Stimulated activated CD8-positive, alpha-beta memory T cell treated with anti-CD3 and anti-CD28 coated beads, Interleukin-12 subunit alpha, Interleukin-12 subunit beta, amount 100 ng/mL, for 24 hours (primary cell): Measurements from ENCODE around the gene RNPEP.
"Not testable (repeated sequence)": the region's sequence is repeated elsewhere in the genome, so short reads cannot be mapped to it uniquely, and the experiment has no call there.

Experiments used
- DNase-seq: peaks from one replicate; pipeline ENCODE4 v3.0.0-alpha.2; 2020; ENCODE audit errors: extremely low read depth

The RNPEP gene, protein sequence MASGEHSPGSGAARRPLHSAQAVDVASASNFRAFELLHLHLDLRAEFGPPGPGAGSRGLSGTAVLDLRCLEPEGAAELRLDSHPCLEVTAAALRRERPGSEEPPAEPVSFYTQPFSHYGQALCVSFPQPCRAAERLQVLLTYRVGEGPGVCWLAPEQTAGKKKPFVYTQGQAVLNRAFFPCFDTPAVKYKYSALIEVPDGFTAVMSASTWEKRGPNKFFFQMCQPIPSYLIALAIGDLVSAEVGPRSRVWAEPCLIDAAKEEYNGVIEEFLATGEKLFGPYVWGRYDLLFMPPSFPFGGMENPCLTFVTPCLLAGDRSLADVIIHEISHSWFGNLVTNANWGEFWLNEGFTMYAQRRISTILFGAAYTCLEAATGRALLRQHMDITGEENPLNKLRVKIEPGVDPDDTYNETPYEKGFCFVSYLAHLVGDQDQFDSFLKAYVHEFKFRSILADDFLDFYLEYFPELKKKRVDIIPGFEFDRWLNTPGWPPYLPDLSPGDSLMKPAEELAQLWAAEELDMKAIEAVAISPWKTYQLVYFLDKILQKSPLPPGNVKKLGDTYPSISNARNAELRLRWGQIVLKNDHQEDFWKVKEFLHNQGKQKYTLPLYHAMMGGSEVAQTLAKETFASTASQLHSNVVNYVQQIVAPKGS

DNA sequence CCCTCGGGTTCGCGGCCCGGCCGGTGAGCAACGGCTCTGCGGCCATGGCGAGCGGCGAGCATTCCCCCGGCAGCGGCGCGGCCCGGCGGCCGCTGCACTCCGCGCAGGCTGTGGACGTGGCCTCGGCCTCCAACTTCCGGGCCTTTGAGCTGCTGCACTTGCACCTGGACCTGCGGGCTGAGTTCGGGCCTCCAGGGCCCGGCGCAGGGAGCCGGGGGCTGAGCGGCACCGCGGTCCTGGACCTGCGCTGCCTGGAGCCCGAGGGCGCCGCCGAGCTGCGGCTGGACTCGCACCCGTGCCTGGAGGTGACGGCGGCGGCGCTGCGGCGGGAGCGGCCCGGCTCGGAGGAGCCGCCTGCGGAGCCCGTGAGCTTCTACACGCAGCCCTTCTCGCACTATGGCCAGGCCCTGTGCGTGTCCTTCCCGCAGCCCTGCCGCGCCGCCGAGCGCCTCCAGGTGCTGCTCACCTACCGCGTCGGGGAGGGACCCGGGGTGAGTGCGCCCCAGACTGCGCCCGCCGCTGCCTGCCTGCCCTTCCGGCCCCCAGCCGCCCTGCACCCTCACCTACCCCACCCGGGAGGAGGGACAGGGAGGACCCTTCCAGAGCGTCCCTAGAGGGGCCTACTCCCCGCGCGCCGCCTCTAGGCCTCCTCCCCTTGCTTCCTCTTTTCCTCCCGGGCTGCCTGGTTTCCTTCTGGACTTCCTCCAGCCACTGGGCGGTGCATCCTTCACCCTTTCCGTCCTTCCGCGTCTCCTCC is at the start of gene RNPEP:
RNPEP (plus strand) TSS at position 26 of the 757 bp plus-strand sequence; CDS start at position 45, 19 bp downstream.
- DNase-seq: no peak

DNA sequence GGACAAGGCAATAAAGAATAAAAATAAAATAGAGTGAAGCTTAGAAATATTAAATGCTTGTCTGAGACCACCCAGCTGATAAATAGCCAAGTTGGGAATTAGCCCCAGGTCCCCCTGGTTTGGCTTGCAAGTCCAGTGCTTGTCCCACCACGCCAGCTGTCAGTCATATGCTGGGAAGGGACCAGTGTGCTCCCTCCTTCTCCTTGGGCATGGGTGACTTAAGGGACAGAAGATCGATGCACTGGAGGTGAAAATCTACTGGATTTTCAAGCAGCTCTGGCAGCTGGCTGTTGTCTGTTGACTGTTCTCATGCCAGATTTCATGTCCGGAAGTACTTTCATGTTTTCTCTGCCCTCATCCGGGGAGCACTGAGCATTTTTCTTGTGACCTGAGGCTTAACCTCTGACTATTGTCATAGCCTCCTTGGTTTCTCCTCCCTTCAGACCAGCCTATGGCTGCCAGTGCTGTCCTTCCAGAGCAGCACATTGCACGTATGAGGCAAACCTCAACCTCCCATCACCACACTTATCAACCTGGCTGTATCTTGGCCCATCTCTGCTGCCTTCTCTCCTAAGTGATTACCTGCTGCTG is 48.5 kb upstream of the RNPEP start:
- DNase-seq: no peak

DNA sequence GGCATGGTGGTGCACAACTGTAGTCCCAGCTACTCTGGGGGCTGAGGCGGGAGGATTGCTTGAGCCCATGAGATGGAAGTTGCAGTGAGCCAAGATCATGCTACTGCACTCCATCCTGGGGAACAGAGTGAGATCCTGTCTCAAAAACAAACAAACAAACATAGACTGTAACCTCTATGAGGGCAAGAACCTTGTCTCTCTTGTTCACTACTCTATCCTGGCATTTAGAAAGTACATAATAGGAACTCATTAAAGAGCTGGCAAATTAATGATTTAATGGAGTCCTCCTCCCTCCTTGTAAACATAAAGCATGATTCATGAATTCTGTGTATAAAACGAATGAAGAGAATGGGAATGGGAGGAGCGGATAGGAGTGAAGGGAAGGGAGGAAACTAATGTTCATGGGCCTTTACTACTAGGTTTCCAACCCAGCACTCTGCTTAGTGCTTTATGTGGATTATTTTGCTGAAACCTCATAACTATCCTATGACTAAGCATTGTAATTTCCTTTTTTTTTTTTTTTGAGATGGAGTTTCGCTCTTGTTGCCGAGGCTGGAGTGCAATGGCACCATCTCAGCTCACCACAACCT is 44.7 kb upstream of the RNPEP start:
- no peak for DNase-seq

DNA sequence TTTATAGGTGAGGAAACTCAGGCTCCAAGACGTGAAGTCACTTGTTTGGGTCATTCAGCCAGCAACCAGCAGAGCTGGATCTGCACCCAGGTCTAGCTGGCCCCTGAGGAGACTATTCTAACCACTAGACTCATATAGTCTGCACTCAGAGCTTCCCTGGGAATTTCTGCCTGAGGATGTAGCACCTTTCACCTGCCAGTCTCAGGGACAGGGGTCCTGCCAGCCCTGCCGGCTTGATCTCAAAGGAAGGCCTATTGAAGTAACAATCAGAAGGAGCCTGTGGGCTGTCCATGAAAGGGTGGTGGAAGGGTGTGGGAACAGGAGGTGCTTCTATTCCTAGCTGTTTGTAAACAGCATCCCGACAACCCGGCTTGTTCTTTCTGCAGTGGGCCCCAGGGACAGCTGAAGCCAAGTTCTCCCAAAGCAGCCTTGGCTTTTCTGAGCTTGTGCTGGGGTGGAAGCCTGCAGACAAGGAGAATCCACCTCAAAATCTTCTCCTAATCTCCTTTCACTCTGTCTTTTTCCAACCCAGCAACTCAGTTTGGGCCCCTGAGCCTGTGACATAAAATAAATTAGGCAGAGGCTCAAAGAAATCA is 43.9 kb upstream of the RNPEP start:
- DNase-seq: no peak

DNA sequence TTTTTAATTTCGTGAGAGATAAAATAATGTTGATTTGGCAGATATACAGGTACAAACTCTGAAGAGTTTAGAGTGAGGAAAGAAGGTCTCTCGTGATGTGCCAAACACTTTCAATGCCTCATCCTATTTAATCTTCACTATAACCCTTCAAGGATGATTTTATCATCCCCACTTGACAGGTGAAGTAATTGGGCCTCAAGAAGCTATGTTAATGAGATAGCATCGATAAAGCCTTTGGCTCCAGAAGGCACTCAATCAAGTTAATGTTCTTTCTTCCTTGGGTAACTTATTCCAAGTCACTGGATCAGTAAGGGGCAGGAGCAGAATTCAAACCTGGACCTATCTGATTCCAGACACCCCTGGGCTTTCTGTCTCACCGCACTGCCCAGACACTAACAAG is 43.3 kb upstream of the RNPEP start:
- DNase-seq: no peak

DNA sequence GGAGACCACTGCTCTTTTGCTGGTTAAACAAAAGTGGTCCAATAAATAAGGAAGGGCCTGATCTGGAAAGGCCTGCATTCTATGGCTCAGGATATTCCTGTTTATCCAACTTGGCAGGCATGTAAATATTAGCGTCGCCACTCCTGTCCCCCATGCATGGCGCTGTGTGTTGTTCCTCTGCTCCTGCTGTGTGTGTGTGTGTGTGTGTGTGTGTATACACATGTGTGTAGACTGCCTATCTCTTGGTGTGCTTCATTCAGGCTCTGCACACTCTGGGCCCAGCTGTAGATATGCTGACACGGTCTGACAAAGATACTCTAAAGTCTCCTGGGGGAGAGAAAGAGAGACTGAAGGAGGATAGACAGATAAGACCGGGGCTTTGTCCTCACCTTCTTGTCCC is 42.9 kb upstream of the RNPEP start:
- DNase-seq: no peak

DNA sequence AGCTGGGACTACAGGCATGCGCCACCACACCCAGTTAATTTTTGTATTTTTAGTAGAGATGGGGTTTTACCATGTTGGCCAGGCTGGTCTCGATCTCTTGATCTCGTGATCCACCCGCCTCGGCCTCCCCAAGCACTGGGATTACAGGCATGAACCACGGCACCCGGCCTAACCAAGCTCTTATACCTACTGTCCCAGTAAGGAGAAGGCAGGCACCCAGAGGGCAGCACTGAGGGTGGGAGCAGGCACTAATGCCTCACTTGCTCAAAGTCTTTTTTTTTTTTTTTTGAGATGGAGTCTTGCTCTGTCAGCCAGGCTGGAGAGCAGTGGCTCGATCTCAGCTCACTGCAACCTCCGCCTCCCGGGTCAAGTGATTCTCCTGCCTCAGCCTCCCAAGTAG is 42.1 kb upstream of the RNPEP start:
- not testable (repeated sequence) for DNase-seq

DNA sequence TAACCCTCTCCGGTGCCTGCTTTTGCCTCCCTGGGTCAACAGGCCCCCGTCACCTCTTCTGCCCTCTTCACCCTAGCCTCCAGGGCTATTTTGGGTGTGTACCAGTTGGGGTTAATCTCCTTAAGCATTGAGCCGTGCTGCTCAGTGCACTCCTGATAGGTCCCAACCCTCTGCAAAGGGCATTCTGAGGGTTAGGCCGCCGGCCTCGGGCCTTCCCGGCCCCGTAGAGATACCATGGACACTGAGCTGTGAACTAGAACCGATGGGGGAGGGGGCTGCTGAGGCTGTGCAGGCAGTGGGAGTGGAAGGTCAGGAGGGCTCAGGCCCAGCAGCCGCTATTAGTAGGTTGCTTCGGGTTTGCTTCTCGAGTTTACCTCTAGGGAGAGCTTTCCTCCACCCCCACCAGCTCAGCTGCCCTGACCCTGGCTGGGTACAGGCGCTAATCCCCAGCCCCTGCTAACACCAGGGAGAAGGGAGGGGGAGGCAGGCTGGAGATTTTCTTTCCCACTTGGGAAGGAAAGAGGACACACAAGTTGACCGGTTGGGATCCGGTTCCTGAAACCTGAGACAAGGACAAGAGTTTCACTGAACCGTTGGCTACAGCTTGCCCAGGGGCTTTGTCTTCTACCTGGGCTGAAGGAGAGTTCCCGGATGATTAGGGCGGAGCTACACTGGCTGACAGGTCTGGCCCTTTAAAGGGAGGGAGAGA is 40.9 kb upstream of the RNPEP start:
- no peak for DNase-seq

DNA sequence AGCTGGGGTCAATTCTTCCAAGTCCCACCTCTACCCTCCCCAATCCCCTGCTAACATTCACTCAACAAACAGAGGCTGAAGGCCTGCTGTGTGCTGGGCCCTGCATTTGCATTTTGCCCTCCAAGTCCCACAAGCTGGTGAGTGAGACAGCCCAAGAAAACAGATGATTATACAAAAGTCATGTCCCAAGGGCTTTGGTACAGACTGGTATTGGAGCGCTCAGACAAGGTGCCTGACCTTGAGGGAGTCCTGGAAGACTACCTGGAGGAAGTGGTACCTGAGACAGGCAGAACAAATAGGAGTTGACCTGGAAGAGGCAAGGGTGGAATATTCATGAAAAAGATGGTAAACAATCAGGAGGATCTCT is 40.3 kb upstream of the RNPEP start:
- DNase-seq: no peak

DNA sequence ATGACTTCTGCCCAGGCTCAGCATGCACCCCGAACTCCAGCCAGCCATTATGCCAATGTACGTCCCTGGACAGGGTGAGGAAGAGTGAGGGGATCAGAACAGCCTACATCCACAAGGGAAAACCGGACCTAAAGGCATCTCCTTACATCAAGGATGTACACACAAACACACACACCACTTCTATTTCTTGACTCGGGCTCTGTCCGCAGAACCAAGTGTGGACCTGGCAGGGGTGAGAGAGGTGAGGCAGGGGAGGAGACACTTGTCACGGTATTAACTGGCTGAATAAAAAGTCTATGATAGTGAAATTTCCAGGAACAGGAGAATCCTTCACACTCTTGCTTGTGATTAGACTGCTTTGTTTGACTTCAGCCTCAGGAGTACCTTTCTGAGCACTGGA is 38.4 kb upstream of the RNPEP start:
- DNase-seq: no peak

DNA sequence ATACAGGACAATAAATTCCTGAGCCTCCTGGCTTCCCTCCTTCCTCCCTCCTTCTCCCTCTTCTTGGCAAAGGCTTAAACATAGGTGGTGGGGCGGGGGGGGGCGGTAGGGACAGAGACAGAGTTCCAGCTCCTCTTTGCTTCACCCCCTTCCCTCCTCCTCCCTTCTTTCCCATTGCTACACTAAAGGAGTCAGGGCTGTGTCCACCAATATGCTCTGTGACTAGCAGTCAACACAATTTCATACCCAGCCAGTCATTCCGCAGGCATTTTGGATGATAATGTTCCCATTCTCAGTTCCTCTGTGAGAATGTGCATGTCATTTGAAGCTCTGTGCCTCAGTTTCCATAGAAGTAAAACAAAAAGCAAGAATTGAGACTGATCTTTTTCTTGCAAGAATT is 37.8 kb upstream of the RNPEP start:
- no peak for DNase-seq

DNA sequence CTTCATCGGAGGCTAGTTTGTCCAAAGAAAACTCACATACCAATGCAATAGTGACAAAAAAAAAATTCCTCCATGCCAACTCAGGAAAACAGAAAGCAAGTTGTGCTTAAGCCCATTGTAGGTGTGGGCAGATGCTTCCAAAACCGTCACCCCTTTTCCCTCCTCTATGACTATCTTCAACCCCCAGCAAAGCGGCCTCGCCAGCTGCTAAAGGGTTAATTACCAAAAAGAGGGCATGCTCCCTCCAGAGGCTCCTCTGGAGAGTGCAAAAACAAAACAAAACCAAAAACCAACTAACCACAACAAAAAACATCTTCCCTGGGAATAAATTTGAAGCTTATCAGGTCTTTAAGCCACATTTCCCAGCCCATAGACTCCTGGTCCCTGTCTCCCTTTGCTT is 37.3 kb upstream of the RNPEP start:
- DNase-seq: no peak

DNA sequence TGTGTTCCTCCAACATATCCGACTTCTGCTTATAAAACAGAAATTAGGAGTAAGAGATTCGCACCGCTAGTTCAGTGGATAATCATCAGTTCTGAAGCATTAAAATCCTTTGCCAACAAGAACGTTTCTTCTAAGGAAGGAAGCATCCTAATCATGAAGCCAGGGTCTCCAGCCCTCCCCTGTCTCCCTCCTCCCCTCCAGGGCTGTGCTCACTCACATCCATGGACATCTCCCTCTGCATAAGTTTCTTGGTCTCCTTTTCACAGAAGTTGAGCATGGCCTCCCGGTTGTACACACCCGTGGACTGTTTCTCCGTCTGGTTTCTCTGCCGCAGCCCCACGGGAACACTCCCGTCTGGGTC is 36.6 kb upstream of the RNPEP start:
- DNase-seq: no peak

DNA sequence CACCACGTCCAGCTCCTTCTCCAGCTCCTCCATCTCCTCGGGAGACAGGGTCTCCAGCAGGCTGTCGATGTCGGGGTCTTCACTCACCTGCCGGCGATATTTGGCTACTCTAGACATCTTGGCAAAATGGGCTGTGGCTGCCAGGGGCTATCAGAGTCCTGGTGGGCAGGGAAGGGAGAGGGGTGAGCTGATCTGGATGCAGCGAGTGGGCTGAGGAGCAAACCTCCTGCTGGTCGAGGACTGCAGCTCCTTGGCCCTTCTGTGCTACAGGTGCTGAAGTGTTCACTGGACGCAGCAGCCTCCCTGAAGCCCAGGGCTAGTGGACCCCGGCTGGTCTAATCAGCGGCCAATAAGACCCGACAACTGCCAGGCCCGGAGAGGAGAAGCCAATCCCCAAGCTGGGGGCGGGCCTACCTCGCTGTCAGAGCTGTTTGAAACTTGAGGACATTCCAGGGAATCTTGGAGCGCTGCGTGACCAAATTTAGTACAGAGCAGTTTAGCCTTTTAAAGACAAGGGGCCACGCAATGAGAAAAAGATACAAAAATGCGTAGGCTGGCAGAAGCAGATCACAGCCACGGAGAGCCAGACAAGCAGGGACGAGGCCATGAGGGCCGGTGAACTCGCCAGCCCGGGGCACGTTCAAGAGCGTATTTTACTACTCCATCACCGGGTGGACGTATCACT is 36.1 kb upstream of the RNPEP start, which contains the start of gene LMOD1:
LMOD1 (minus strand) TSS at position 325 of the 685 bp plus-strand sequence; CDS start at position 117, 208 bp downstream.
- DNase-seq: no peak

DNA sequence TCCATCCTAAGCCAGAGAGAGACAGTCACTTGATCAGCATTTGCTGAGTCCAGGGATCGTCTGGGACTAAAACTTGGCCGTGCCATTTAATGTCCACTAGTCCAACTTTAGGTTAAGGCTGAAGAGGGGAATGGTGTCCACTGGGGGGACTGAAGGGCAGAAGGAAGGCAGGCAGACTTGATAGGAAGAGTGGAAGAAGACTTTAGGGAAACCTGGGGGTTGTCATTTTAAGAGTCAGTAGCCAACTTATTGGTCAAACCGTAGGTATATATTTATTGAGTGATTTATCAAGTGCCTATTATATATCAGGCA is 34.8 kb upstream of the RNPEP start:
- no peak for DNase-seq

DNA sequence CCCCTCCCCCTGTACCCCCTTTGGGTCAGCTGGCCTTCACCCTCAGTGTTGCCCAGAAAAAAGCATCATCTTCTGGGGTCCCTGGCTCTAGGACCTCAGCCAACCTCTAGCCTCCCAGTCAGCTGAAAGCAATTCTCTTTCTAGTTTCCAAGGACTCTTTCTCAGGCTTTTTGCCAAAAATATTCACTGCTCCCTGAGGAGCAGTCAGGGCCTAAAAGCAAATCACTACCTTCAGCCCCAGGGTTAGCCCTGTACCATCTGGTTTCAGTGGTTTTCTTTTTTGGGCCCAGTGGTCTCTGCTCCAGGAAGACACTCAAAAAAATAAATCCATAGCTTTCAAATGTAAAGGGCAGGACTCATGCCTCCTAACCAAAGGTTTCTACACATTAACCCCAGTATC is 33.0 kb upstream of the RNPEP start:
- no peak for DNase-seq

DNA sequence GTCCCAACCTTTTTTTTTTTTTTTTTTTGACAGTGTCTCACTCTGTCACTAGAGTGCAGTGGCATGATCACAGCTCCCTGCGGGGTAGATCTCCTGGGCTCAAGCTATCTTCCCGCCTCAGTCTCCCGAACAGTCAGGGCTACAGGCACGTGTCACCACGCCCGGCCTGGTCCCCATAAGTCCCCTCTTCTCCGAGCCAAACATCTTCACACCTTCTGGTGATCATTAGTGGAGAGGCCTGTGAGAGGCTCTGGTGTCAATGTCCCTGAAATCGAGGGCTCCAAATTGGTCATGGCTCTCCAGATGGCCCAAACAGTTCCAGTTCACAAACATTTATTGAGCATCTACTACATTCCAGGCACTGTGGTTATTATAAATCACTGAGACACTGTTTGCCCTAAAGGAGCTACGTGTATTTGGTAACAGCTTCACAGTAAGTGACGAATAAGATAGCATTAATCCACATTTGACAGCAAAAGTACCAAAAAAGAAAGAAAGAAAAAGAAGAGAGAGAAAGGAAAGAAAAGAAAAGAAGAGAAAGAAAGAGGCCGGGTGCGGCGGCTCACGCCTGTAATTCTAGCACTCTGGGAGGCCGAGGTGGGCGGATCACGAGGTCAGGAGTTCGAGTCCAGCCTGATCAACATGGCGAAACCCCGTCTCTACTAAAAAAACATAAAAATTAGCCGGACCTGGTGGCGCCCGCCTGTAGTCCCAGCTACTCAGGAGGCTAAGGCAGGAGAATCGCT is 28.0 kb upstream of the RNPEP start:
- DNase-seq: no peak

DNA sequence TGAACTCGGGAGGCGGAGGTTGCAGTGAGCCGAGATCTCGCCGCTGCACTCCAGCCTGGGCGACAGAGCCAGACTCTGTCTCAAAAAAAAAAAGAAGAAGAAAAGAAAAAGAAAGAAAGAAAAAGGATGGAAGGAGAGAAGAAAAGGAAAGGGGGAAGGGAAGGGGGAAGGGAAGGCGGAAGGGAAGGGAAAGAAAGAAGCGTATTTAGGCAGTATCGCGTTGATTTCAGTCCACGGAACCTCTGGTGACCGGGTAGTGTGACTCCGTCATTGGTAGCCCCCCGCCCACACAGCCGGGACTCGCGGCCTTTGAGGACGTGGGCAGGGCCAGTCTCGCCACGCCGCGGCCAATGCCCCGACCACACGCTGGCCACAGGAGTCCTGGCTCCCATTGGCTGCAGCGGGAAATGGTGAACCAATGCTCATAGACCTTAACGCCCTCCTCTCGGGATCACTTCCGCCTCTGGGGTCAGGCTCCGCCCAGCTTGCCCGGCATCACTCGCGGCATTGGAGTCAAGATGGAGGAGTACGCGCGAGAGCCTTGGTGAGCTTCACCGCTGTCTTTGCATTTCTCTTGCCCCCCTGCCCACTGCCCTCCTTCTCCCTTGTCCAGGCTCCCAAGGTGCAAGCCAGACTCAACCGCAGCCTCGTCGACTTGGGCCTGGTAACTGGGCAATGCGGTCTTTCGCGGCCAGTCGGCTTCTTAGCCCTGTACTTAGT is 27.3 kb upstream of the RNPEP start, which contains the start of gene TIMM17A:
TIMM17A (plus strand) TSS at position 495 of the 720 bp plus-strand sequence; CDS start at position 519, 24 bp downstream.
- DNase-seq: peak; percentile 78

DNA sequence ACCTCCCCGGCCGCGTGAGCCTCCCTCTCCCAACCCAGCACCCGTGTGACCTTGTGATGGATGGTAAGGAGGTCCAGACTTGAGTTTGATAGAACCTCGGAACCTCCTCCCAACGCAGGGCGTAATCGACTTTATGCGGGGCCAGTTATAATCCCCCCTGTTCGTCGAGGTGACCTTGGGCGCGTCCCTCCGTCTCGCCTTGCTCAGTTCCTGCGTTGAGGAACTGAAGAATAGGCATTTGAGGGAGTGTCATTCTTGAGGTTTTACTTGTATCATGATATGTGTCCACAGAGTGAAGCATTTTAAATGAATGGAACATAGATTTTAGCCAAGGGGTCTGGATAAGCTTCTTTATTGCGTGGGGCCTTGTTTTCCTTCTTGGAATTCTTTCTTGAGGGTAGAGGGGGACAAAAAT is 26.7 kb upstream of the RNPEP start:
- no peak for DNase-seq
